ENCODE measurements around the gene KRT76.

KRT76 gene

GRCh38 chr12:52741375-52742195, 35.6 kb downstream of the KRT76 start:
- H3K9me3 ChIP-seq (ENCODE audit: control insufficient read depth, insufficient read depth, low read depth, low read length): no peaks in the 10 kb centered on the region
- peaks cover 43% of the 10 kb centered on the region for H3K27me3 ChIP-seq (ENCODE audit: control insufficient read depth, insufficient read depth, low read length)
- no peaks in the 10 kb centered on the region for H3K4me1 ChIP-seq (ENCODE audit: control insufficient read depth, insufficient read depth, low read length)
- no peak overlapping the region for H3K27ac ChIP-seq (ENCODE audit: low read depth, low read length)
- no peak overlapping the region for H3K4me3 ChIP-seq (ENCODE audit: low read depth, low read length)
- no peaks in the 10 kb centered on the region for H3K36me3 ChIP-seq (ENCODE audit: control insufficient read depth, insufficient read depth, low read length)
- H3K9ac ChIP-seq (ENCODE audit: low read length): no peak overlapping the region

DNA sequence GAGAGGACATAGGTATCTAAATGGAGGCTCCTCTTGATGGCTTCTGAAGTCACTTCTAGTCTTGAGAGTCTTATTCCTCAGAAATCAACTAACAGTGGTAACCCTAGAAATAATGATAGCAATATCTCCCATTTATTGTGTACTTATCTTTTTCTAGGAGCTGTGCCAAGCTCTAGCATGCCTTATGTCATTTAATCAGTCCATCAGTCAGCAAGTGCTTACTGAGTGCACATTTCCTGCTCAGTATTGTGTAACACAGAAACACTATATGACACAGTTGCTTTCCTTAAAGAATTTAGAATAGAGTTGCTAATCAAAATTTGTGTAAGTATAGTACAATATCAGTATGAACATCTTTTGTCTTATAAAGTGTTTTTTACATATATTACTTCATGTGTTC, 36.6 kb downstream of the KRT76 start:
- no peak overlapping the region for H3K9ac ChIP-seq (ENCODE audit: low read length)
- no peaks in the 10 kb centered on the region for H3K9me3 ChIP-seq (ENCODE audit: control insufficient read depth, insufficient read depth, low read depth, low read length)
- H3K27me3 ChIP-seq (ENCODE audit: control insufficient read depth, insufficient read depth, low read length): peaks cover 41% of the 10 kb centered on the region
- H3K36me3 ChIP-seq (ENCODE audit: control insufficient read depth, insufficient read depth, low read length): no peaks in the 10 kb centered on the region
- H3K27ac ChIP-seq (ENCODE audit: low read depth, low read length): no peak overlapping the region
- no peak overlapping the region for H3K4me3 ChIP-seq (ENCODE audit: low read depth, low read length)
- no peaks in the 10 kb centered on the region for H3K4me1 ChIP-seq (ENCODE audit: control insufficient read depth, insufficient read depth, low read length)

- H3K4me3 ChIP-seq (ENCODE audit: low read depth, low read length): no peak overlapping the region
- no peaks in the 10 kb centered on the region for H3K4me1 ChIP-seq (ENCODE audit: control insufficient read depth, insufficient read depth, low read length)
- H3K27ac ChIP-seq (ENCODE audit: low read depth, low read length): no peak overlapping the region
- no peaks in the 10 kb centered on the region for H3K36me3 ChIP-seq (ENCODE audit: control insufficient read depth, insufficient read depth, low read length)
- no peak overlapping the region for H3K9ac ChIP-seq (ENCODE audit: low read length)
- H3K9me3 ChIP-seq (ENCODE audit: control insufficient read depth, insufficient read depth, low read depth, low read length): no peaks in the 10 kb centered on the region
- H3K27me3 ChIP-seq (ENCODE audit: control insufficient read depth, insufficient read depth, low read length): peaks cover 41% of the 10 kb centered on the region
Observed at GRCh38 chr12:52739963-52740362, 37.2 kb downstream of the KRT76 start.

GRCh38 chr12:52735816-52736632, 41.1 kb downstream of the KRT76 start:
- Histone ChIP-seq H3K9me3 (ENCODE audit: control insufficient read depth, insufficient read depth, low read depth, low read length) (no peaks in the 10 kb centered on the region), H3K4me1 (ENCODE audit: control insufficient read depth, insufficient read depth, low read length) (no peaks in the 10 kb centered on the region), H3K9ac (ENCODE audit: low read length) (no peak overlapping the region), H3K27me3 (ENCODE audit: control insufficient read depth, insufficient read depth, low read length) (peaks cover 61% of the 10 kb centered on the region), H3K36me3 (ENCODE audit: control insufficient read depth, insufficient read depth, low read length) (no peaks in the 10 kb centered on the region), H3K27ac (ENCODE audit: low read depth, low read length) (no peak overlapping the region), H3K4me3 (ENCODE audit: low read depth, low read length) (no peak overlapping the region)

GRCh38 chr12:52735106-52735505, 42.0 kb downstream of the KRT76 start:
- Histone ChIP-seq H3K9ac (ENCODE audit: low read length) (no peak overlapping the region), H3K4me1 (ENCODE audit: control insufficient read depth, insufficient read depth, low read length) (no peaks in the 10 kb centered on the region), H3K27me3 (ENCODE audit: control insufficient read depth, insufficient read depth, low read length) (peaks cover 65% of the 10 kb centered on the region), H3K9me3 (ENCODE audit: control insufficient read depth, insufficient read depth, low read depth, low read length) (no peaks in the 10 kb centered on the region), H3K27ac (ENCODE audit: low read depth, low read length) (no peak overlapping the region), H3K4me3 (ENCODE audit: low read depth, low read length) (no peak overlapping the region), H3K36me3 (ENCODE audit: control insufficient read depth, insufficient read depth, low read length) (no peaks in the 10 kb centered on the region)

- Histone ChIP-seq H3K27me3 (ENCODE audit: control insufficient read depth, insufficient read depth, low read length) (peaks cover 77% of the 10 kb centered on the region), H3K36me3 (ENCODE audit: control insufficient read depth, insufficient read depth, low read length) (no peaks in the 10 kb centered on the region), H3K4me1 (ENCODE audit: control insufficient read depth, insufficient read depth, low read length) (no peaks in the 10 kb centered on the region), H3K9ac (ENCODE audit: low read length) (no peak overlapping the region), H3K27ac (ENCODE audit: low read depth, low read length) (no peak overlapping the region), H3K4me3 (ENCODE audit: low read depth, low read length) (no peak overlapping the region), H3K9me3 (ENCODE audit: control insufficient read depth, insufficient read depth, low read depth, low read length) (no peaks in the 10 kb centered on the region)
Observed at GRCh38 chr12:52730793-52731192, 46.4 kb downstream of the KRT76 start.

DNA sequence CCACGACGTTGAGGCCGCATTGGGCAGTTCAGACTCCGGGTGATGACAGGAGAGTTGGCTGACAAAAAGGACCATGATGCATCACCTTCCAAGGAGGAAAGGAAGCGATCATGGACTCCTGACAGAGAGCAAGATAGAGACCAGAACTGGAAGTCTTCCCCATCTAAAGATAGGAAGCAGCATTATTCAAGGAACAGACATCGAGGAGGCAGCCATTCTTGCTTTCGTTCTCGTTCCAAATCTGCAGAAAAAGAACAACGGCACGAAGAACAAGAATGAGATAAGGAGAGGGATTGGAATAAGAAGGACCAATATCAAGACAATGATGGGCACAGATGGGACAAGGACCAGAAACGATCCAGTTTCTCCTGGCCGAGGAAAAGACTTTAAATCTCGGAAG, 46.8 kb downstream of the KRT76 start:
- Histone ChIP-seq H3K4me3 (ENCODE audit: low read depth, low read length) (no peak overlapping the region), H3K27ac (ENCODE audit: low read depth, low read length) (no peak overlapping the region), H3K9ac (ENCODE audit: low read length) (no peak overlapping the region), H3K9me3 (ENCODE audit: control insufficient read depth, insufficient read depth, low read depth, low read length) (no peaks in the 10 kb centered on the region), H3K36me3 (ENCODE audit: control insufficient read depth, insufficient read depth, low read length) (no peaks in the 10 kb centered on the region), H3K4me1 (ENCODE audit: control insufficient read depth, insufficient read depth, low read length) (no peaks in the 10 kb centered on the region), H3K27me3 (ENCODE audit: control insufficient read depth, insufficient read depth, low read length) (peaks cover 76% of the 10 kb centered on the region)

DNA sequence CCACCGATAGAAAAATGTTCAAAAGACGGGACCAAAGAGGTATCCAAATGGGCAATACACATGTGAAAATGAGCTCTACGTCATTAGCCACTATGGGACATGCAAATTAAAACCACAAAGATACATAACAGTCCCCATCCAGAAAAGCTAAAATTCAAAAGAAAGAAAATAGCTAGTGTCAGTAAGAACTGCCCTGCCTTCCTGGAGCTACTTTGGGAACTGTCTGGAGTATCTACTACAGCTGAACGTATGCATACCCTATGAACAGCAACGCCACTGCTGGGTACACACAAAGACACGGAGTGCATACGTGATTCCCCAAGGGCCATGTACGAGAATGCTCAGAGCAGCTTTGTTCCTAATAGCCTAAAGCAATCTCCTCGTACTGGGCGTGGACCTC, 48.0 kb downstream of the KRT76 start:
- no peaks in the 10 kb centered on the region for H3K4me1 ChIP-seq (ENCODE audit: control insufficient read depth, insufficient read depth, low read length)
- no peaks in the 10 kb centered on the region for H3K36me3 ChIP-seq (ENCODE audit: control insufficient read depth, insufficient read depth, low read length)
- H3K9me3 ChIP-seq (ENCODE audit: control insufficient read depth, insufficient read depth, low read depth, low read length): no peaks in the 10 kb centered on the region
- H3K4me3 ChIP-seq (ENCODE audit: low read depth, low read length): no peak overlapping the region
- H3K9ac ChIP-seq (ENCODE audit: low read length): no peak overlapping the region
- H3K27ac ChIP-seq (ENCODE audit: low read depth, low read length): no peak overlapping the region
- H3K27me3 ChIP-seq (ENCODE audit: control insufficient read depth, insufficient read depth, low read length): peaks cover 67% of the 10 kb centered on the region

GRCh38 chr12:52728374-52728773, 48.8 kb downstream of the KRT76 start:
- Histone ChIP-seq H3K9ac (ENCODE audit: low read length) (no peak overlapping the region), H3K36me3 (ENCODE audit: control insufficient read depth, insufficient read depth, low read length) (no peaks in the 10 kb centered on the region), H3K4me1 (ENCODE audit: control insufficient read depth, insufficient read depth, low read length) (no peaks in the 10 kb centered on the region), H3K27ac (ENCODE audit: low read depth, low read length) (no peak overlapping the region), H3K9me3 (ENCODE audit: control insufficient read depth, insufficient read depth, low read depth, low read length) (no peaks in the 10 kb centered on the region), H3K4me3 (ENCODE audit: low read depth, low read length) (no peak overlapping the region), H3K27me3 (ENCODE audit: control insufficient read depth, insufficient read depth, low read length) (peaks cover 60% of the 10 kb centered on the region)

DNA sequence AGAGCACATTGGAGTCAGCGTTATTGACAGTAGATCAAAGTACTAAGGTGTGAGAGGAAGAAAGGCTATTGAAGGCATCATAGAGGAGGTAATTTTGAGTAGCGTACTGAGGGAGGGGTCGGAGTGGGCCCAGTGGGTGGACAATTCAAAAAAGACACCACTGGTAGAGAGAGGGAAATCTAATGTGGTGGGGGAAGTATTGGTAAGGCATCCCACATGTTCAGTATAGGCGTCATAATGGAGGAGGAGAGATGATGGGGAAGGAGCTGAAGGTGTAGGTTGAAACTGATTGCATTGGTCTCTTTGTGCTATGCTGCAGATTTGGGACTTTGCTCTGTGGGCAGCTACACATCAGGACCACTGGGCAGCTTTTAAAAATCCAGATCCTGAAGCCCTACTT, 50.1 kb downstream of the KRT76 start:
- Histone ChIP-seq H3K27ac (ENCODE audit: low read depth, low read length) (no peak overlapping the region), H3K9me3 (ENCODE audit: control insufficient read depth, insufficient read depth, low read depth, low read length) (no peaks in the 10 kb centered on the region), H3K27me3 (ENCODE audit: control insufficient read depth, insufficient read depth, low read length) (peaks cover 52% of the 10 kb centered on the region), H3K36me3 (ENCODE audit: control insufficient read depth, insufficient read depth, low read length) (no peaks in the 10 kb centered on the region), H3K4me3 (ENCODE audit: low read depth, low read length) (no peak overlapping the region), H3K4me1 (ENCODE audit: control insufficient read depth, insufficient read depth, low read length) (no peaks in the 10 kb centered on the region), H3K9ac (ENCODE audit: low read length) (no peak overlapping the region)

DNA sequence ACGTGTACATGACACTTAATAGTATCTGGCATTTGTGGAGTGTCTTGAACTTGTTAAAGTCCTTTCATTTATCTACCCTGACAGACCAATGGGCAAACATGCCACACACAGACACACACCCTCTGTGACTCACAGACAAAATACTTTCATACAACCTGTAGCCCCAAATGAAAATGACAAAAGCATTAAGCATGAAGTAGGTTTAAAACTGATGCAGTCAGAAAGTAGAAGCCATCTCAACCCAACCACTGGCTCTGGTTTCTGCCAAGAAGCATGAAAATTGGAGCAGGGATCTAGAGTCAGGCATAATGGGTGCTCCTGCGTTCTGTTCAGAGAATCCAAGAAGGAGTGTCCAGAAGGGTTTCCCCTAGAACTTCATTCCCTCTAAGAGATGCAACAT, 50.7 kb downstream of the KRT76 start:
- no peak overlapping the region for H3K27ac ChIP-seq (ENCODE audit: low read depth, low read length)
- H3K4me1 ChIP-seq (ENCODE audit: control insufficient read depth, insufficient read depth, low read length): no peaks in the 10 kb centered on the region
- H3K9ac ChIP-seq (ENCODE audit: low read length): no peak overlapping the region
- H3K36me3 ChIP-seq (ENCODE audit: control insufficient read depth, insufficient read depth, low read length): no peaks in the 10 kb centered on the region
- H3K9me3 ChIP-seq (ENCODE audit: control insufficient read depth, insufficient read depth, low read depth, low read length): no peaks in the 10 kb centered on the region
- H3K27me3 ChIP-seq (ENCODE audit: control insufficient read depth, insufficient read depth, low read length): peaks cover 47% of the 10 kb centered on the region
- no peak overlapping the region for H3K4me3 ChIP-seq (ENCODE audit: low read depth, low read length)
